ENCODE results near the gene NVL.

DNA sequence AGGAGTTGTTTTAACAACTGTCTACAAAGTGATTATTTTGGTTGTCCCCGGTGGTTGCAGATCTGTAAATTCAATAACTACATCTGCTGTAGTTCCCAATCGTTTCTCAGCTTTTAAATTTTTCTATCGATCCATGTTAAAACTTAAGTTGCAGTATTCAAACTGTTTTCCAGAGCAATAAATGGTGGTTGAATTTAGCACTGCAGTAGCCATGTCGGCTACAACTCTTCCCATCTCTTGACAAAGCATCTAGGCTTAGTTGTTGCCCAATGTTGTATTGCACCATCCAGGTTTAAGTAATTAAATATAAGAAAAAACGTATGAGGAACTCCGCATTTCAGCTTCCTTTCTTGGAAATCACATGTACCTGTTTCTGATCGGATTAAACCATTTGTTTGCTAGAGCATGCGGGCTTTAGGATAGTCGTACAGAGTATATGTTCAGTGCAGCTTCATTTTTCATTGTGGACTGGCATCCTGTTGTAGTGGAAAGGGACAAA is 27.7 kb upstream of the NVL start:
- no peak for TF ChIP-seq POLR2A (IDR thresholded peaks at IDR 0.05)
- TF ChIP-seq, protein P1, sequence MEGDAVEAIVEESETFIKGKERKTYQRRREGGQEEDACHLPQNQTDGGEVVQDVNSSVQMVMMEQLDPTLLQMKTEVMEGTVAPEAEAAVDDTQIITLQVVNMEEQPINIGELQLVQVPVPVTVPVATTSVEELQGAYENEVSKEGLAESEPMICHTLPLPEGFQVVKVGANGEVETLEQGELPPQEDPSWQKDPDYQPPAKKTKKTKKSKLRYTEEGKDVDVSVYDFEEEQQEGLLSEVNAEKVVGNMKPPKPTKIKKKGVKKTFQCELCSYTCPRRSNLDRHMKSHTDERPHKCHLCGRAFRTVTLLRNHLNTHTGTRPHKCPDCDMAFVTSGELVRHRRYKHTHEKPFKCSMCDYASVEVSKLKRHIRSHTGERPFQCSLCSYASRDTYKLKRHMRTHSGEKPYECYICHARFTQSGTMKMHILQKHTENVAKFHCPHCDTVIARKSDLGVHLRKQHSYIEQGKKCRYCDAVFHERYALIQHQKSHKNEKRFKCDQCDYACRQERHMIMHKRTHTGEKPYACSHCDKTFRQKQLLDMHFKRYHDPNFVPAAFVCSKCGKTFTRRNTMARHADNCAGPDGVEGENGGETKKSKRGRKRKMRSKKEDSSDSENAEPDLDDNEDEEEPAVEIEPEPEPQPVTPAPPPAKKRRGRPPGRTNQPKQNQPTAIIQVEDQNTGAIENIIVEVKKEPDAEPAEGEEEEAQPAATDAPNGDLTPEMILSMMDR (IDR thresholded peaks at IDR 0.05): no peak

All from testis (tissue), 2 donors.